GM18867 (cell line): ENCODE results near the gene EIF3L.

ENCODE experiments used
- ATAC-seq: cut with Tn5 transposase; IDR thresholded peaks from one replicate; pipeline ENCODE4 v1.9.1; 2021; ENCODE audit warnings: mild to moderate bottlenecking, moderate library complexity; ENCODE audit not compliant: unreplicated experiment

Gene EIF3L

GRCh38 chr22:37925767-37926166 lies 76.5 kb downstream of the EIF3L start:
- ATAC-seq = no peak

- ATAC-seq = no peak
Measured at GRCh38 chr22:37926358-37926757, 77.1 kb downstream of the EIF3L start.

GRCh38 chr22:37926771-37927636 lies 77.8 kb downstream of the EIF3L start:
- no peak for ATAC-seq

GRCh38 chr22:37927637-37927936 lies 78.4 kb downstream of the EIF3L start:
- no peak for ATAC-seq

GRCh38 chr22:37929390-37929789 lies 80.2 kb downstream of the EIF3L start:
- ATAC-seq = no peak

- no peak for ATAC-seq
Measured at GRCh38 chr22:37930270-37930951, 81.2 kb downstream of the EIF3L start.

- ATAC-seq = no peak
Measured at GRCh38 chr22:37930952-37931440, 81.8 kb downstream of the EIF3L start.

GRCh38 chr22:37931893-37932389 lies 82.7 kb downstream of the EIF3L start:
- no peak for ATAC-seq

GRCh38 chr22:37932401-37932800 lies 83.2 kb downstream of the EIF3L start:
- no peak for ATAC-seq

GRCh38 chr22:37932821-37933578 lies 83.8 kb downstream of the EIF3L start:
- no peak for ATAC-seq

GRCh38 chr22:37933711-37934376 lies 84.6 kb downstream of the EIF3L start:
- peak; percentile 75 for ATAC-seq
